Measurements from ENCODE around the gene ASCC2.

The ASCC2 gene

DNA sequence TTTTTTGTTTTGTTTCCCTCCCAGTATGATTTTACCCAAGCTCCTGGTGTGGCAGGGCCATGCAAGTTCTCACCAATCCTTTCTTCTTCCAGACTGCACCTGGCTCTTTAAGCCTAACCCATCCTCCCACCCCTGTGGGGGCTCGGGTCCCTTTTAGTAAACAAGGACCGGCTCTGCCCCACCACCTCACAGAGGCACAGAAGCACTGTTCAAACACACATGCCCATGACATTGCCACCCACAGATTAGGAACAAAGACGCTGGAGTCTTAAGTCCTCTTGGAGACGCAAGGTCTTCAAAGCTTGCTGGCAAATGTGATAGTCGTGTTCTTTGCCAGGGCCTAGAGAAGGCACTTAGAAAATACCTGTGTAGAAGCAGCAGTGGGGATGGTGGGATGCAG lies 52.0 kb downstream of the ASCC2 start:
- no peak for DNase-seq (ENCODE audit: low read depth)

DNA sequence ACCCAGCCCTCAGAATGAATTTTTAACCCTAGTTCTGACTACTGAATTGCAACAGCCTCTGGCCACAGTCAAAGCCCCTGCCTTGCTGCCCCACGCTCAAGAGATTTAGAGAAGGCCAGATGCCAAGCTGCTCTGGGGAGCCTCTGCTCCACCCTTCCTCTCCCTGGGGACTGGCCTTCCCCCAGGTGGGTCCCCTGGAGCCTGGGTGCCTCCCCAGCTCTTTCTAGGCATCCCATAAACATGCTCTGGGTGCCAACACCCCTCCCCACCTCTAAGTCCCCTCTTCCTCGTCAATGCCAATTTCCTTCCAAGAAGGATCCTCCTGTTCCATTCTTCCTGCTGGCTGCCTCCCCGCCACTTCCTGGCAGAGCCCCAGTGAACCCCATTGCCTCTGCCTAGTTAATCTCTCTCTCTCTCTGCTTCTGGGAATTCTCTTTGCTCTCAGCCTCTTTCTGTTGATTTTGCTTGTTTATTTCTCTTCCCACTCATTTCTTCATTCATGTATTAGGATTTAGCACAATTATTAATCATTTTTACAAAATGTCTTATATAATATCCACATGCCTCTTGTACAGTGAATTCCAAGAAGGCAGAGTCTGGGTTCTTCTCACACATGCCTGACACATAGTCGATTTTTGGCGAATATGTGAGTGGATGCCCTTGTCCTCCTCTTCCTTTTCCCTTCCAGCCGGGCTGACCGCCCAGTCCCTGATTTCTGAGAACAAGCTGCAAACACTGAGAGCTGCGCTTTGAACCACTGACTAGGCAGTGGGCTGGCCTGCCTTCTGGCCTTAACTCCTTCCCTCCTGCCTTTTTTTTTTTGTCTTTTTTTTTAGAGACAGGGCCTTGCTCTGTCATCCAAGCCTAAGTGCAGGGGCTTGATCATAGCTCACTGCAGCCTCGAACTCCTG lies 53.4 kb downstream of the ASCC2 start:
- DNase-seq (ENCODE audit: low read depth), result no peak

DNA sequence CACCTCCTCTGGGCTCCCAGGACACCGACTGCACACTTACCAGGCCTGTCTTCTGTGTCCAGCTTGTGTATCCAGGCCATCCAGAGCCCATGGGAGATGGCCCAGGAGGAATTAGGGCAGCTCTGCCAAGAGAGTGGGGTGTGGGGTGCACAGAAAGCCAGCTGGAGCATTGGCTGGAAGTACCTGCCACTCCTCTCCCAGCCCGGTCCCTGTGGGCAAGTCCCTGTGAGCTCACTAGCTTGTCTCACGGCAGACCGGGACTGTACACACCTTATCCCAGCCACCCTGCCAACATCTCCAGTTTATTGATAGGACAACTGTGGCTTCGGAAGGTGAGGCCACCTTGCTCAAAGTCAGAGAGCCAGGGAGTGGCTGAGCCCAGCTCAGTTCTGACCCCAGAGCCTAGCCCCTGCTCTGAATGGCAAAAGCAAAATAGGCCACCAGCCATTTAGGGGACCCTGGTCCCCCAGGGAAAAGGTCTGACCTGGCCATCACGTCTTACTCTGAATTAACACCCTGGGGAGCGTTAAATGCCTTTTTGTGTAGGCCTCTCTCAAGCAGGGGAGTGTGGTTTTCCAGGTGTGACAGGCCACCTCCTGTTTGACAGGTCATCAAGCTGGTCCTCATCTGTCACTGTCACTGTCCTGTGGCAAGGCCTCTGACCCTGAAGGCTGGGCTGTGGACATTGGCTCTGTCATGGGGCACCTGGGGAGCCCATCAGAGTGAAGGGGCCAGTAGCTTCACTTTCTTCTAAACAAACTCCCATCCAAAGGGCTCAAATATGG lies 55.8 kb downstream of the ASCC2 start:
- DNase-seq (ENCODE audit: low read depth), result no peak

DNA sequence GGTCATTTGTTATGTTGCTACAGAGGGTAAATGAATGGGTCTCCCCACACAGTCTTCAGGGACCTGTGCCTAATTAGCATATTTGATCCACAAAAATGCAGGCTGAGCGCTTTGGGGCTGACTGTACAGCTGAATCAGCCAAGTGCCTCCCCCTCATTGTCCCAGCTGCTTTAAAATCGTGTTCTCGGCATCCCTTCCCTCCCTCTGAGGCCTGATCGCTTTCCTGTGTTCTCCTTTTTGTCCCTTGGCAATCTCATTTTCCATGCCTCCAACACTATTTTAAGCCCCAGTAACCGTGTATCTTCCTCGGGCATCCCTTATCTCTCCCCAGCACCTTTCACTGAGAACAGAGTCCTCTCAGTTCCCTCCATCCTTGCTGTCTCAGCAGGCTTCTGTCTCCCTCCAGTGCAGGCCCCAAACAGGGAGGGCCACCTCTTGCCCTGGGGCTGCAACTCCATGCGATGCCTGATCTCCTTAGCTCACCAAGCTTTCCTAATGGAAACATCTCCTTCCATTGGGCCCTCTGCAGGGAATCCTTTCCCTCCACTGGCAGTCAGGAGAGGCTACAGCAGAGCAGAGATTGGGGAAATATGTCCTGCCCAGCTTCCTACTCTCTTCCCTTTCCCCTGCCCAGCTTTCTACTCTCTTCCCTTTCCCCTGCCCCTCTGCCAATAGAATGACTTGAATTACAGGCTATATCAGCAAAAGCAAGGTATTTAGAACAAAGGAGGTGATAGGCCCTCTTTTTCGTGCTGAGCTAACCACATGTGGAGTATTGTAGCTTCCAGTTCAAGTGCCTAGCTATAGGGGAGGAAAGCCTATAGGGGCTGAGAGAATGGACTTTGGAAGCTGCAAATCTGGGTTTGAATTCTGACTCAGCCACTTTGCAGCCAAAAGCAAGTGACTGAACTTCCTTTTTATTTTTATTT lies 57.1 kb downstream of the ASCC2 start:
- no peak for DNase-seq (ENCODE audit: low read depth)

DNA sequence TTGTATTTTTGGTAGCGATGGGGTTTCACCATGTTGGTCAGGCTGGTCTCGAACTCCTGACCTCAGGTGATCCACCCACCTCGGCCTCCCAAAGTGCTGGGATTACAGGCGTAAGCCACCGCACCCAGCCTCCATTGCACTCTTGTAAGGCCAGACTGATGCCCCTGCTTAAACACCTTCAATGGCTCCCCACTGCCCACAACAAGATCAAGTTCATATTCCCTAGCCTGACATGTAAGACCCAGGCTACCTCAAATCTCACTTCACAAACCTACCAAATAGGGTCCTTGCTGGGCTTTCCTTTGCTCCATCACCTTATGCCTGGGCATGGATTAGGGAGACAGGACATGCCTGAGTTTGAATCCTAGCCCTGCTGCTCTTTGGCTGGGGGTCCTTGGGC lies 57.9 kb downstream of the ASCC2 start:
- no peak for DNase-seq (ENCODE audit: low read depth)

DNA sequence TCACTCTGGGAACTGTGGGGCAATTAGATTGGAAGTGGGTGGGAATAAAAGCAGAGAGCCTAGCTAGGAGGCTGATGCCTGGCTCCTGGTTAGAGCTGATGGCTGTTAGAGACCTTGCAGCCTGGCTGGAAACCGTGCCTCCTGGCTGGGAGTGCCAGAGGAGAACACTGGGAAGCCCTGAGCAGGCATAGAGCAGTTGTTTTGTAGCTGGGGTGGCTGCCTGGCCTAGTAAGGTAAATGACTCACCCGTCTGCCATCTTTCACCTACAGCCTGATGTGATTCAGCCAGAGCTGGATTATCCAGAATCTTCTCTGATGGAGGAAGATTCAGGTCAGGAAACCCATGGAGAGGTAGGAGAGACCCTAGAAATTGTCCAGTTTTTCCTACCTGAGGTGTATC lies 64.8 kb downstream of the ASCC2 start:
- no peak for DNase-seq (ENCODE audit: low read depth)

DNA sequence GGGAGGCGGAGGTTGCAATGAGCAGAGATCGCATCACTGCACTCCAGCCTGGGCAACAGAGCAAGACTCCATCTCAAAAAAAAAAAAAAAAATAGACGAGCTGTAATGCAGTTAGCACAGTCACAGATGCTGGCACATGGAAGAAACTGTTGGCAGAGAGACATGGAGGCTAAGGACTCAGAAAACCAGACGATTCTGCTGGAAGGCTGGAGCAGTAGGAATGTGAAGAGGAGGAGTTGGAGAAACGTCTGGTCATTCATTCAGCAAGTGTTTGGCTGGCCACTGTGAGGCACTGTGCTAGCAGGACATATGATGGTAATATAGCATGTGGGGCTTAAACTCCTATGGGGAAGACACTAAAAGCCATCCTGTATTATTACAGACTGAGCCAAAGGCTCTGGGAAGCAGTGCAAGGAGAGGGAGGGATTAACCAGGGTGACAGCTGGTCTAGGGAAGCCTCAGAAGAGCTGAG lies 65.9 kb downstream of the ASCC2 start:
- DNase-seq (ENCODE audit: low read depth), result no peak

DNA sequence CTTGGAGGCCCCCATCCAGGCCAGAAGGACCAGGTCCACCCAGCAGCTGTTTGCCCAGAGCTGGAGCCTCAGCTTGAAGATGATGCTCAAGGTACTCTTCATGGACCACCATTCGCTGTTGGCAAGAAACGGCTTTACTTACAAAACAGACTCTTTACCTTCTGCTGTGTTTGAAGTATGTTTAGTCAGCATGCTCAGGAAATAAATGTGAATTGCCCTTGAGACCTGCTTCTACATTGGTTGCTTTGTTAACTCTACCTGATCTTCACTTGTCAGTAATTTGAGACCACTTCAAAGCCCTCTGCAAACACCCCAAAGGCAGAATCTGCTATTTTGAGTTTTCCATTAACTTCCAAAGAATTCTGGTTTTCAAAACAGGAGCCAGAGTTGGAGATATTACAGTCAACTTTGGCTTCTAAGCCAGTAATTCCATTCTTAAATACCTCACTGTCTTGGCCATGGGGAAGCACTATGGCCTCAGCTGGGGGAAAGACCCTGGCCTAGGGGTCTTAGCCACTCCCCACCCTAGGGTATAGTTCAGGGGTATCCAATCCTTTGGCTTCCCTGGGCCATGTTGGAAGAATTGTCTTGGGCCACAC lies 68.3 kb downstream of the ASCC2 start:
- DNase-seq (ENCODE audit: low read depth), result no peak

DNA sequence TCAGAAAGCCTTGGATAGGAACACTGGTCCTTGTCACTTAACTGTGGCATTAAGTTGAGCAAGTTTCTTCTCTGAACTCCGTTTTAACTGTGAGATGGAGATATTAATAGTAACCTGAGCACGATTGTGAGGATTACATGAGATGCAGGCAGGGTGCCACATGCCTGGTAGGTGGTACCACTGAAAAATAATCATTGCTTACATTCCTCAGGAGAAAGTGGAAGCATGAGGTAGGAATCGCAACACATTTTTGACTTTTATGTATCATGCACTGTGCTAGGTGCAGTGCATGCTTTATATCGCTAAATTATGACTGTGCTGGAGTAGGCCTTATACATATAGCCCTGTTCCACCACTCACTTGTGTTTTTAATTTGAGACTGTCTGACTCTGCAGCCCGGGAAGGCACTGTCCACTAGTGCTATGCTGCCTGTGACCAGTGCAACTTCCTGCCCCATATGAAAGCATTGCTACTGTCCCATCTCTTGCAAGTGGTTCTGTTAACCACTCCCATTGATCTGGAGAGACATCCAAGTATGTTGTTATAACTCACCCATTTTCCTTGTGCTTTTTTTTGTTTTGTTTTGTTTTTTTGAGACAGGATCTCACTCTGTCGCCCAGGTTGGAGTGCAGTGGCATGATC lies 69.9 kb downstream of the ASCC2 start:
- no peak for DNase-seq (ENCODE audit: low read depth)

DNA sequence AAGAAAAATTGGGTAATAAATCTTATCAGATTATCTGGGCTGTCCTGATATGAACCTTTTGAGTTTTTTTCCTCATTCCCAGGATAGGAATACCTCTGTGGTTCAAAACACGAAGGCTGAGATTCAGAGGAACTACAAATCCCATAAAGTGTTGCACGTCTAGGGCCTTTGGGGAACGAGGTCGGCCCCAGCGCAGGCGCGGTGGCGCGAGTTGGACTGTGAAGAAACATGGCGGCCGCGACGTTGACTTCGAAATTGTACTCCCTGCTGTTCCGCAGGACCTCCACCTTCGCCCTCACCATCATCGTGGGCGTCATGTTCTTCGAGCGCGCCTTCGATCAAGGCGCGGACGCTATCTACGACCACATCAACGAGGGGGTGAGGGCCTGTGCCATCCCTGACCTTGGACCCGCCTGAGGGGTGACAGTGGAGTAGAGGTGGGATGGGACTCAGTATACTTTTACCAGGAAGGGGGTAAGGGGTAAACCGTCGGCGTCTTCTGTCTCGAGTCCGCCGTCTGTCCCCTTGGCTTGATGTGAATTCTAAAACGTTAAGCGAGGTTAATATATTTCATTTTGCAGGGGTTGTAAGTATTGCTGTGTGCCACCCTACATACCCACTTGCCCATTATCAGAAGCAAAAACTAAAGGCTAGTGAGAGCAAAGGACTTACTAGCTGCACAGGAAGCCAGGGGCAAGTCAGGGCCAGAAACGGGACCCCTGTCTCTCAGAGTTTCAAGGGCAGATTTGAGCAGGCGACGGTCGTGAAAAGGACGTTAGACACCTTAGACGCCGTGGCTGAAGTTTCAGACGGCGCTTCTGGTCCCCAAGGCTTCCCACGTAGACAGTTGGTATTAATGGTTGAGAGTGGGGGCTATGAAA lies 70.7 kb downstream of the ASCC2 start, which contains the start of gene UQCR10:
TSS of gene UQCR10 (plus strand) at position 199 of the 881 bp plus-strand sequence. CDS start at position 229, 30 bp downstream.
- peak; percentile 87 for DNase-seq (ENCODE audit: low read depth)

DNA sequence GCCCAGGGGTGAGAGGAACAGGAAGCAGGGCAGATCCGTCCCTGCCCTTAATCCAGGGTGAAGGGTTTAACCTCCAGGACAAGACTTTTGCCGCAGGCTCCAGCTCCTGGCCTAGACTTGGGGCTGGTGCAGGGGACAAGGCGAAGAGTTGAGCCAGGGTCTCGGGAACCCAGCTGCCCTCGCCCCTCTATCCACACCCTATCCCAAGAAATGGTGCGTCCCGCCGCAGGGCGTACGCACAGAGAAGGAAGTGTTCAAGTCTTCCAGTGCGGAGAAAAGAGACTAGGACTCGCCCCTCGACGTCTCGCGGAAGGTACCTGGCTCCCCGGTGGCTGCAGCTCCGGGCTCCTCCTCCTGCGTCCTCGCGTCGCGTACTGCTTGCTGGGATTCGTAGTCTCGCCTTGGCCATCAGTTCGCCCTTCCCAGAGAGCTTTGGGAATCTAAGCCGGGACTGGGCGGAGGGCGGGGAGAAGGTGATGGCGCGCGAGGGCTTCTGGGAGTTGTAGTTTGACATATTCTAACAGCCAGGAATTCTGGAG lies 71.4 kb downstream of the ASCC2 start, which contains the start of gene ZMAT5:
TSS of gene ZMAT5 (minus strand) at position 376 of the 539 bp plus-strand sequence. CDS start 18,463 bp downstream, outside the sequence.
- peak; percentile 78 for DNase-seq (ENCODE audit: low read depth)

DNA sequence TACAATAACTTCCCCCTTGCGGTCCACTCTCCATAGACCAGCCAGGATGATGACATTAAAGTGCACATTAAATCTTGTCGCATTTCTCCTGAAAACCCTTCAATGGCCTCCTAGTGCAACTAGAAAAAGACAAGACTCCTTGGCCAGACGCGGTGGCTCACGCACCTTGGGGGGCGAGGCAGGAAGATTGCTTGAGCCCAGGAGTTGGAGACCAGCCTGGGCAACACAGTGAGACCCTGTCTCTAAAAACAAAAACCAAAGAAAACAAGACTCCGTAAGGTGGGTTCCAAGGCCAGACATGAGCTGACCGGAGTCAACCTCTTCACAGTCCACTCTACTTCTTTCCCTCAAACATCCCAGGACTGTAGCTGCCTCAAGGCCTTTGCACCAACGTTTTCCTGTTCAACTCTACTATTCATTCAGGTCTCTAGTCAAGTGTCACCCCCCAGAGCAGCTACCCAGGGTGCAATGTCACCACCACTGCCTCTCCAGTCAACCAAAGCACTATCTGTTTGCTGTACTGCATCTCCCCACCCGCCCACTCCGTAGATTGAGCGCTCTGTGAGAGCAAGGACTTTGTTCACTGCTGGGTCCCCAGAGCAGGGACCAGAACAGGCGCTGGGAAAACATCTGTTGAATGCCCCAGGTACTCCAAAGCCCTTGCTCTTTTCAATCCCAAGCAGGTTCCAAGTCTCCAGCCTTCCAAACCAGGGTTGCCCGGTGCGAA lies 72.0 kb downstream of the ASCC2 start:
- DNase-seq (ENCODE audit: low read depth), result peak; percentile 4

DNA sequence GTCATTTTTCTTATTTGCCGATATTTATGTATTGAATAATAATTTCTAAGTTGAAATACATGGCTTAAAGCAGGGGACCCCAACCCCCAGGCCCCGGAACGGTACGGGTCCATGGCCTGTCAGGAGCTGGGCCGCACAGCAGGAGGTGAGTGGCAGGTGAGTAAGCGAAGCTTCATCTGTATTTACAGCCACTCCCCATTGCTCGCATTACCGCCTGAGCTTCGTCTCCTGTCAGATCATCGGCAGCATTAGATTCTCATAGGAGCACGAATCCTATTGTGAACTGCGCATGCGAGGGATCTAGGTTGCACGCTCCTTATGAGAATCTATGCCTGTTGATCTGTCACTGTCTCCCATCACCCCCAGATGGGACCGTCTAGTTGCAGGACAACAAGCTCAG lies 75.8 kb downstream of the ASCC2 start:
- DNase-seq (ENCODE audit: low read depth), result no peak

DNA sequence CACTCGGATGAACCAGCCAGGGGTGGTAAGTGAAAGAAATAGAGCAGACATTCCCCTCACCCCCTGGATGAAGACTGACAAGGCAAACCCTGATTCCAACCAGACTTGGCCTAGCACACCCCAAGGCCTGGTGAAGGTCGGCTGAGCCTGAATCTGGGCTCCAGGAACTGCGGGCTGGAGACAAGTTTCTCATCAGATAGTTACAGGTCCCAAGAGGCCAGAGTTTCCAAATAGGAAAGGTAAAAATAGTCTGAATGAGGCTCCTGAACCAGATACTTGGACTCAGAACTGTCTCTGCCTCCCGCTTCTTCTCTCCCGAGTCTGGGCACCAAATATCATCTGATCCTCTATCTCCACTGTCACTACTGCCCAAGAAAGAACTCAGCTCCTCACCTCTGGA lies 79.1 kb downstream of the ASCC2 start:
- DNase-seq (ENCODE audit: low read depth), result no peak

DNA sequence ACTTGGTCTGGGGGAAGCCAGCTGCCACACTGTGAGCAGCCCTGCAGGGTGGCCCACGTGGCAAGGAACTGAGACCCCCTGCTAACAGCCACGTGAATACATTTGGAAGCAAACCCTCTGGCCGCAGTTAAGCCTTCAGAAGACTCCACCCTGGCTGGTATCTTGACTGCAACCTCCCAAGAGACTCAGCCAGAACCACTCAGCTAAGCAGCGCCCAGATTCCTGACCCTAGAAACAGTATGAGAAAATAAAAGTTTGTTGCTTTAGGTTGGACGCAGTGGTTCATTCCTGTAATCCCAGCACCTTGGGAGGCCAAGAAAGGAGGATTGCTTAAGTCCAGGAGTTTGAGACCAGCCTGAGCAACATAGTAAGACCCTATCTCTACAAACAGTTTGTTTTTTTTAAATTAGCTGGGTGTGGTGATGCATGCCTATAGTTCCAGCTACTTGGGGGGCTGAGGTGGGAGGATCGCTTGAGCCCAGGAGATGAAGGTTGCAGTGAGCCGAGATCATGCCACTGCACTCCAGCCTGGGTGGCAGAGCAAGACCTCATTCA lies 79.9 kb downstream of the ASCC2 start:
- no peak for DNase-seq (ENCODE audit: low read depth)

DNA sequence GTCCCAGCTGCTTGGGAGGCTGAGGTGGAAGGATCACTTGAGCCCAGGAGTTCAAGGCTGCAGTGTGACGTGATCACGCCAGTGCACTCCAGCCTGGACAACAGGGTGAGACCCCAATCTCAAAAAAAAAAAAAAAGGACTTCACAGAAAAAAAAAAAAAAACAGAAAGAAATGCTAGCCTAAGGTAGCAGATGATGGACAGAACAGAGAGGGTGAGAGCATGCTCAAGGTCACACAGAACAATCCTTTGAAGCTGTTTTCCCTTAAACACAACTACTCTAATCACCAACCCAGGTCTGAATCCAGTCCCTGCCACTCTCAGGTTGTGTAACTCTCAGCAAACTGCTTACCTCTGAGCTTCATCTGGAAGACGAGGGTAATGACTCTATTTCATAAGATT lies 81.0 kb downstream of the ASCC2 start:
- no peak for DNase-seq (ENCODE audit: low read depth)

DNA sequence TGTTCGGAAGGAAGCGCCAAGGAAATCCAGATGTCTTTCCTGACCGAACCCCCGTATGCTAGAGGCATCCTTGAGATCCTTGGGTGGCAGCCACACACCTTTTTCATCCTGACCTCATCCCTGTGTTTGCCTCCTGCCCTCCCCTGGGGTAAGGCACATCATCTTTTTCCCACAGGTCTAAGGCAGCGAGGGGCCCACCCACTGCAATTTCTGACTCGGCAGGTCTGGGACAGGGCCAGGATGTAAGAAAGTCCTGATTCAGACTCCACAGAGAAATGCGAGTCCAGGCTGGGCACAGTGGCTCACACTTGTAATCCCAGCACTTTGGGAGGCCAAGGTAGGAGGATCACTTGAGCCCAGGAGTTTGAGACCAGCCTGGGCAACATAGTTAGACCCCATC lies 81.7 kb downstream of the ASCC2 start:
- DNase-seq (ENCODE audit: low read depth), result no peak

DNA sequence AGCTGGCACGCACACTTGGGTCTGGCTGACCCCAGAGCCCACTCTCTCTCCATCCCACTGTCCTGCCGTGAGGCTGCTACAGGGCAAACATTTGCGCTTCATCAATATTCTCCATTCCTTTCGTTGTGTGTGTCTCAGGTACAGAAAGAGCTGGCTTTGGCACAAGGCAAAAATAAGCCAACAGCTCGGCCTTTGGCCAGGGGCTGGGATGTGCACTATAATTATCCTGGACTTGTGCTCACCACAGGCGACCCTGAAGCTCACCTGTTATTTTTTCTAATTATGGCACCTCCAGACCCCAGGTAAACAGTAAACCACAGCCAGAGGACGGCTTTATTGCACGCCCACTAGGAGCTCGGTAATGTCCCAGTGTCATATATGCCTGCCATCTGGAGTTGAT lies 82.2 kb downstream of the ASCC2 start:
- DNase-seq (ENCODE audit: low read depth), result no peak

All from stimulated activated CD8-positive, alpha-beta memory T cell treated with anti-CD3 and anti-CD28 coated beads, Interleukin-12 subunit alpha, Interleukin-12 subunit beta, amount 100 ng/mL, for 4 hours (primary cell).